Endothelial cell (in vitro differentiated cells): Measurements from ENCODE around the gene VASH1. TPM values are rescaled to one million over a fixed set of nuclear protein-coding genes. Genes with fewer than 3 reads are reported as not detected.

ENCODE experiments used
- DNase-seq: peaks from one replicate; pipeline ENCODE4 v3.0.0; 2021; ENCODE audit warnings: low spot score
- H3K27ac Mint-ChIP-seq: one replicate; pipeline ENCODE4 v1.8.0; 2021; ENCODE audit warnings: mixed read lengths, inconsistent platforms; ENCODE audit not compliant: unreplicated experiment
- H3K27me3 Mint-ChIP-seq: one replicate; pipeline ENCODE4 v1.8.0; 2021; ENCODE audit warnings: mild to moderate bottlenecking, moderate library complexity, mixed read lengths, inconsistent platforms; ENCODE audit not compliant: unreplicated experiment
- H3K36me3 Mint-ChIP-seq: one replicate; pipeline ENCODE4 v1.8.0; 2021; ENCODE audit warnings: mild to moderate bottlenecking, low read depth, mixed read lengths, inconsistent platforms; ENCODE audit not compliant: unreplicated experiment
- H3K4me1 Mint-ChIP-seq: one replicate; pipeline ENCODE4 v1.8.0; 2021; ENCODE audit warnings: mild to moderate bottlenecking, mixed read lengths, inconsistent platforms; ENCODE audit not compliant: unreplicated experiment
- H3K4me3 Mint-ChIP-seq: one replicate; pipeline ENCODE4 v1.8.0; 2021; ENCODE audit warnings: mild to moderate bottlenecking, mixed read lengths, inconsistent platforms; ENCODE audit not compliant: unreplicated experiment
- H3K9me3 Mint-ChIP-seq: one replicate; pipeline ENCODE4 v1.8.0; 2021; ENCODE audit warnings: mixed read lengths, inconsistent platforms; ENCODE audit not compliant: unreplicated experiment
- CTCF ChIP-seq: fragments of 200-600 bp; sonication (generic); IDR thresholded peaks from one replicate; pipeline ENCODE4 v1.5.0; 2021; ENCODE audit warnings: antibody characterized with exemption; ENCODE audit not compliant: unreplicated experiment
- total RNA-seq: library from RNA; stranded (reverse); fragmentation: NEBNext Ultra II Directional; extraction: Animal tissue kit (Norgen Biotek cat#: 25700); gene quantifications from one replicate; pipeline ENCODE4 v1.2.1, GENCODE V29; 2021; ENCODE audit not compliant: unreplicated experiment

Gene VASH1
- total RNA-seq, 1 donor from 2014 or later, result 166 TPM

- Mint-ChIP-seq H3K9me3 (no peaks in the 10 kb centered on the region), H3K27me3 (peaks cover 30% of the 10 kb centered on the region), H3K27ac (peak overlapping the region; percentile 57), H3K4me3 (peak overlapping the region; percentile 65), H3K4me1 (peaks cover 61% of the 10 kb centered on the region), H3K36me3 (peaks cover 29% of the 10 kb centered on the region)
- DNase-seq, result no peak
- TF ChIP-seq CTCF, result no peak
These were observed 15.4 kb downstream of the VASH1 start for GRCh38 chr14:76776428-76777251.

GRCh38 chr14:76777721-76778120 lies 16.5 kb downstream of the VASH1 start:
- Mint-ChIP-seq H3K27me3 (peaks cover 30% of the 10 kb centered on the region), H3K4me1 (peaks cover 57% of the 10 kb centered on the region), H3K4me3 (no peak overlapping the region), H3K27ac (no peak overlapping the region), H3K36me3 (peaks cover 27% of the 10 kb centered on the region), H3K9me3 (no peaks in the 10 kb centered on the region)
- no peak for DNase-seq
- no peak for TF ChIP-seq CTCF

GRCh38 chr14:76778546-76779215 lies 17.4 kb downstream of the VASH1 start:
- Mint-ChIP-seq H3K4me1 (peaks cover 56% of the 10 kb centered on the region), H3K27ac (no peak overlapping the region), H3K9me3 (no peaks in the 10 kb centered on the region), H3K27me3 (peaks cover 27% of the 10 kb centered on the region), H3K36me3 (peaks cover 34% of the 10 kb centered on the region), H3K4me3 (peak overlapping the region; percentile 63)
- TF ChIP-seq CTCF, result no peak
- no peak for DNase-seq

GRCh38 chr14:76779221-76780057 lies 18.2 kb downstream of the VASH1 start:
- no peak for DNase-seq
- no peak overlapping the region for H3K4me3 Mint-ChIP-seq

More at GRCh38 chr14:76779221-76780057, 18.2 kb downstream of the VASH1 start:
- Mint-ChIP-seq H3K27ac (no peak overlapping the region), H3K9me3 (no peaks in the 10 kb centered on the region), H3K27me3 (peaks cover 27% of the 10 kb centered on the region), H3K36me3 (peaks cover 34% of the 10 kb centered on the region), H3K4me1 (peaks cover 51% of the 10 kb centered on the region)
- no peak for TF ChIP-seq CTCF
